GM21515 (cell line): Measurements from ENCODE around the gene ELMOD3.
A peak's percentile ranks its signal among the peaks of the same experiment; 100 is the strongest.
"Not testable (repeated sequence)": the region's sequence is repeated elsewhere in the genome, so short reads cannot be mapped to it uniquely, and the experiment has no call there.

ENCODE experiments used
- ATAC-seq: cut with Tn5 transposase; IDR thresholded peaks from one replicate; pipeline ENCODE4 v1.9.1; 2021; ENCODE audit not compliant: unreplicated experiment

ELMOD3 gene

DNA sequence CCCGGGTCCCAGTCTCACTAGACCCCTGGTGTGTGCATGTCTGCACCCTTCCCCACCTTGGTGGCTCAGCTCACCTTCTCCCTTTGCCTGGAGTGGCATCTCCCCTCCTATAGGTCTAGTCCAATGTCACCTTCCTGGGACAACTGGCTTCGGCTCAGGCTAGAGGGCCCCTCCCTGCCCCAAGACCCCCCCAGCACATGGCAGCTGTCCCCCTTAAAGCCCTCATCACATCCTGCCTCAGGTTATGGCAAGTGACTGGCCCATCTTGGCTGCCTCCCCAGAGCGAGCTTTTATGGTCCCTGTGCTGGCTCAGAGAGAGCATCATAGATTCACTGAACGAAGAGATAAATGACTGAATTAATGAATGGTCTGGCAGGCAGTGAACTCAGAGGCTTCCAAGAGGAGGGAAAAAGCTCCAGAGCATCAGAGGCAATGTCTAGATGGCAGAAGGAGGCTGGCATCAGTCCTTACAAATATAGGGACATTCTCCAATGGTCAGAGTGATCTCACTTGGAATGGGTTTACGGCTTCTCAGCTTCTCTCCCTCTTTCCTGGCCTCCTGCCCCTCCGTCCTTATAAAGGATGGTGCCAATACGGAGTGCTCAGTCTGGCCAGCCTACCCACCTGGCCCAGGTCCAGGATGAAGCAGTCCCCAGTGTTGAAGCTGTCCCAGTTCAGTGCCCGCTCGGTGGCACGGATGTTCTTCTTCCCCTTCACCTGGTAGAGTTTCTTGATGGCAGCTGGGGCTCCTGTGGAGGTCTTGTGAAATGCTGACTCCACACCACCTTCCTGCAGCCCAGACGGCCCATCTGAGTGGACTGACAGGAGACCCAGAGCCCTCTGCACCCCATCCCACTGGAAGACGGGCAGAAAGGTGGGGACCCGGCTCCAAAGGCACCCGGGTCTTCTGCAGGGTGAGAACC is 46.2 kb downstream of the ELMOD3 start:
- no peak for ATAC-seq

DNA sequence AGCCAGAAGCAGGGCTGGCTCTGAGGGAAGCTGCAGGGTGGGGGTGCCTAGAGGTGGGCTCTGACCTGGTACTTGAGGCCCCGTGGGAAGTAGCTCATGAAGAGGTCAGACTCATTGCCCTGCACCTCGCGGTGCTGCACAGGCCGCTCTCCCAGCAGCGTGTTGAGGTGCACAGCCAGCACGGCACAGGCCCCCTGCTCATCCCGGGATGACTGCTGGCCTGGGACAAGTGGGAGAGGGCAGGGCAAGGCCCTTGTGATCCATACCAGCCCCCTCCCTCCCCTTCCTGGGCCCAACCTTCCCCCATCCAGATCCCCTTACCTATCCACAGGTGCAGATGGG is 46.9 kb downstream of the ELMOD3 start:
- no peak for ATAC-seq

DNA sequence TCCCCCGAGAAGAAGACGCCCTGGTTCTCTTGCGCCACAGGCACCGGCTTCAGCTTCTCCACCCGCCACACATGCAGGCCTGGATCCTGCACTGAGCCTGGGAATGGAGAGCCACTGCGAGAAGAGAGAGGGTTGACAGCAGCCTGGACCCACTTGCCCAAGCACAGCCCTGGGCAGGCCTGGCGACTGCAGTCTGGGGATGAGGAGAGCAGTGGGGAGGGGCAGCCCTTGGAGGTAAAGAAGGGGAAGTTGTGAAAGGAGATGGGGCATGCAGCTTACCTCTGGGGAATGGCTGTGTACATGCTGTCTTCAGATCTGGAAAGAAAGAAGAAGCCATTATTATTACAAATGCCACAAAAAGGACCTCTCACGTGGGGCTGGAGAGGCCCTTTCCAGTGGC is 47.3 kb downstream of the ELMOD3 start:
- ATAC-seq, result no peak

DNA sequence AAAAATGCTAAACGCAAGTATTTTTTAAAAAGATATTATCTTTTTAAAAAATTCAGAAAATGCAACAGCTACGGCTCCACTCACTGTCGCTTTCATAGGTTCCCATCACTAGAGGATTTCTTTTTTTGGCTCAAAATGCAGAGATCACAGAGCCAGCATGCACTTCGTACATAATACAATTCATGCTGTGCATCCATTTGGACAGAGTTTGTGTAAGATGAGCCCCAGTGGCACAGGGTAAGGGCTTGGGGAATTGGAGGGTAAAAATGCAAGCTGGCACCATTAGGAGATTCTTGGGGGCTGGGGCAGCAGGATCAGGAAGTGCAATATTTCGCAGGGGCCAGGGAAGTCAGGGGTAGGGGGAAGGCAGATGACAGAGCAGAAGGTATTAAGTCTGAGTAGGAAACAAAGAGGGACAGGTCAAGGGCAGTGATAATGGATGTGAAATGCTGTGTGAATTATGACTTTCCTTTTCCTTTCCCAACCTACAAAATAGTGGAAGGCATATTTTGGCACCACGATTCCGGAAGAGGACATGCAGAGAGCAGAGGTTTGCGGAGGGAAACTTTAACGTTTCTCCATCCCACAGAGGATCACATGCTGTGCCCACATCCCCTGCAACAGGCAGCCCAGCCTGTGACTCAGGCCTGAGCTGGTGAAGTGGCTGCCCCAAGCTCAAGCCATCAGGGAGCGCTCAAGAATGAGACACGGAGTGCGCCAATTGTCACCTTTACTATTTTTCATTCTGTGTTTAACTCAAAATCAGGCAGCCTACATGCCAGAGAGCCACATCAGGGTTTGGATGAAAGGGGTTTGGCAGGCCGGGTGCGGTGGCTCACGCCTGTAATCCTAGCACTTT is 50.9 kb downstream of the ELMOD3 start:
- no peak for ATAC-seq

DNA sequence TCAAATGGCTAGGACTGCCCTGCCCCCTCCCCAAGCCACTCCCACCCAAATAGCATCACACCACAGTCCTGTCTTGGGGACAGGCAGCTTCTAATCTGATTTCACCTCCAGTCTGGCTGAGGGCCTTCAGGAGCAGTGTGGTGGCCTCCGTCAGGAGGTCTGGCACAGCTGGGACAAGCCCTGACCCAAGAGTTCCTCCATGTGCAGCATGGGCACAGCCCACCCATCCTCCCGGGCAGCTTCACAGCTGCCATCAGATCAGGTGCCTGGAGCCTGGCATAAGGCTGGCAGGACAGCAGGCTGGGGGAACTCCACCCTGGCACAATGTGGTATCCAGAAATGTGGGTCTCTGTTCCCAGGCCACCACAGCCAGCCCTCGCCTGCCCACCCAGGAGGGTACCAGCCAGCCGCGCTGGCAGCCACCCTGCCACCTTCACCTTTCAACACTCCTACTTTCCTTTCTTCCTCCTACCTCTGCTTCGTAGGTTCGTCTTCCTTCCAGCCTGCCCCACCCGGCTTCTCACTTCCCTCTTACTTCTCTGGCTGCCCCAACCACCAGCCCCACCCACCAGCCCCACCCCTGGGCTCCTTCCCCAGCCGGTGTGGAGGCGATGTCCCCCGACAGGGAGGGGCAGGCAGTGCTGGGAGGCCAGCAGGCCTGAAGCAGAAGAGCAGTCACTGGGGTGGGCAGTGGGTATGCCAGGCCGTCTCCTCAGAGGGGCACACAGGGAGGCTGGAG is 55.4 kb downstream of the ELMOD3 start, which contains the start of gene CAPG:
TSS of gene CAPG (minus strand) at position 522 of the 739 bp plus-strand sequence. CDS start 8,221 bp downstream, outside the sequence.
- peak; percentile 54 for ATAC-seq

DNA sequence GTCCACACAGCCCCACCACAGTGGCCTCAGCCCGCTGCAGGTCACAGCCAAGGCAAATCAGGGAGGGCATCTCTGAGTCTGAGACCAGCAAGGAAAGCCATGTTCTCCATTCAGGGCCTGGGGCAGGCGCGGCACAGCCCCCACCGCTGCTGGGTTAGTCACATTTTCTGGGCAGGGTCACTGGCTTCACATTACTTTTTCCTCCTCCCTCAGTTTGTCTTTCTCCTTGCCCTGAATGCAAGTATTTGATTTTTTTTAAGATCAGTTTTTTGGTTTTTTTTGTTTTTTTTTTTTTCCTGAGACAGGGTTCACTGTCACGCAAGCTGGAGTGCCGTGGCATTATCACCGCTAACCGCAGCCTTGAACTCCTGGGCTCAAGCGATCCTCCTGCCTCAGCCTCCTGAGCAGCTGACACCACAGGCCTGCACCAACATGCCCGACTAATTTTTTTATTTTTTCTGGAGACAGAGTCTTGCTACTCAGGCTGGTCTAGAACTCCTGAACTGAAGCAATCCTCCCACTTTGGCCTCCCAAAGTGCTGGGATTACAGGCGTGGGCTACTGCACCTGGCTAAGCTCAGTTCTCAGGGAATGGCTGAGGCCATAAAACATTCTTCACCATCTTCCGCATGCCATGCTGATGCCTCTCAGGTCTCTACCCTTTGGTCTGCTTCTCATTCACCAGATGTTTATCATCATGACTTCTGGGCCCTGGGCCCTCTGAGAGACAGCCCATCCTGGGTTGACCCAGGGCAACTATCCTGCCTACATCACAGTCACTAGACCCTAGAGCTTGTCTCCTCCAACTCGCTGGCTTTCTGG is 56.2 kb downstream of the ELMOD3 start:
- no peak for ATAC-seq

DNA sequence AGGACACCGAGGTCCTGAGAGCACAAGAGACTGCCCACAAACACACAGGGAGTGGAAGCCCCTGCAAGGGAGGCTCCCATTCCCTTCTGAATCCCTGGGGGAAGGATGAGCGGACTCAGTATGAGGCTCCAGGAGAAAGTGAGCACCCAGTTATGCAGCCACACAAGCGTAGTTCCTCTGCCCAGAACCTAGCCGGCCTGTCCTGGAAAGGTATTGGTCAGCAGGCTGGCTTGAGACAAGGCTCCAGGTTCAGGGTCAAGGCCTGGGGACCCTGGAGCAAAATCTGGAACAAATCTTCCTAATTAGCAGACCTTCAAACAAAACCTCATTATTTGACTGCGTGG is 56.8 kb downstream of the ELMOD3 start:
- ATAC-seq, result no peak

DNA sequence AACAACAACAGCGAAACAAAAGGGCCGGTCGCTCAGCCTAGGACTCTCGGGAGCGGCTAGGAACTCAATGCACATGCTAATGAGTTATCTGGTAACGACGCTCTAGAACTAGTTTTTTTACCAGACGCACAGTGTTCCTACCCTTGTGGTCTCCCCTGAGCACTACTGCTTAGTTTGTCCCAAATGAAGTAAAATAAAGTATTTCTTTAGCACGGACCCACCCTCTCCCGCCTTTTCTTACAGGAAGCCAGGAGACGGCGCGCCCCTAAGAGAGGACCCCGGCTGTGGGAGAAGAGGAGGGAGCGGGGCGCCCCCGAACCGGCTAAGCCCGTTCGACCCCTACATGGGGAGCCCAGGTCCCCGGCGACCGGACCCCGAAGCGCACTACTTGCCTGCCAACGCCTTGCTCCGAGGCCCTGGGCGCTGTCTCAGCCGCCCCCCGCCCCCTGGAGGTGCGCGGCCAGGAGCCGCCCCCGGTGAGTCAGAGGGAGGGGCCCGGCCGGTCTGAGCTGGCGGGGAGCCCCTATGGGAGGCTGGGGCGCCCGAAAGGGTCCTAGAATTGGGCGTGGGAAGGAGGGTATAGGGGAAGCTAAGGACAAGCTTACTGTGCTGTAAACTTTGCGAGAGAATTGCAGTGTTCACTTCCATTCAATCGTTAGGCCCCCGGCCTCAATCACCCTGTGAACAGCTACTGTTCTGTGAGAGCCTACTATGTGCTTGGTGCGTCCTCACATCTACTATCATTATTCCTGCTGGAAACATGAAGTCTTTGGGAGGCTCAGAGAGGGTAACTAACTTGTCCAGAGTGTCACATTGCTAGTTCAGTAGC is 59.2 kb downstream of the ELMOD3 start:
- no peak for ATAC-seq

DNA sequence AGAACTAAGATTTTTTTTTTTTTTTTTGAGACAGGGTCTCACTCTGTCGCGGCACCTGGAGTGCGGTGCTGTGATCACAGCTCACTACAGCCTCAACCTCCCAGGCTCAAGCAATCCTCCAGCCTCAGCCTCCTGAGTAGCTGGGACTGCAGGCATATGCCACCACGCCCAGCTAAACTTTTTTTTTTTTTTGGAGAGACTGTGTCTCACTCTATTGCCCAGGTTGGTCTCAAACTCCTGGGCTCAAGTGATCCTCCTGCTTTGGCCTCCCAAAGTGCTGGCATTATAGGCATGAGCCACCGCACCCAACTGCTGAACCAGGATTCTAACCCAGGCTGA is 59.8 kb downstream of the ELMOD3 start:
- not testable (repeated sequence) for ATAC-seq

DNA sequence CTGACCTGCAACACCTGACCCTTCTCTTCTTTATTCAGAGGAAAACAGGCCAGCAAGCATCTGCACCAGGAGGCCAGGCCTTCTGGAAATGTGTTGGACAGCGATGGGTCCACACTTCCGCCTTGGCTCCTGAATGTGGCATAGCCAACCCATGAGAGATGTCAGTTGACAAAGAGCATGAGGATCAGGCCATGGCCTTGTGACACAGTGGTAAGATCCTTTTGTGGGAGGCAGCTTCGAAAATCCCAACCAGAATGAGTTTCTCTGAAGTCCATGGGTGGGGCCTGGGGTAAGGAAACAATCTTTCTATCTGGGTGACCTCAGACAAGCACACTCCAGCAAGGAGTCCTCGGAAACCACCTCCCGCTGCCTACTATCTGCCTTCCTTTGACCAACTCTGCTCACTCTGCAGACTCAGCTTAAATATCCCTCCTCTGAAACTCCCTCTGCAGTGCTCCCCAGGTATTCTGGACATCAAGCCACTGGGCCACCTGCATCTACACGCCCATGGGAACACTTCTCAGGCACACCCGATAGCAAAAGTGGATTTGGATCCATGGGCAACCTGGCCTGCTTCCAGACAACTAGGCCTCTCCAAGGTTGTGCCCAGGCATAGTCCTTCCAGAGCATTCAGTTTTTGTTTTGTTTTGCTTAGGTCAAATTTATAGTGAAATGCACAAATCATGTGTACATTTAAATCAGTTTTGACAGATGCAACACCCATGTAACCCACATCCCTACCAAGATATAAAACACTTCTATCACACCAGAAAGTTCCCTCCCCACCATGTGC is 60.4 kb downstream of the ELMOD3 start:
- ATAC-seq, result no peak

DNA sequence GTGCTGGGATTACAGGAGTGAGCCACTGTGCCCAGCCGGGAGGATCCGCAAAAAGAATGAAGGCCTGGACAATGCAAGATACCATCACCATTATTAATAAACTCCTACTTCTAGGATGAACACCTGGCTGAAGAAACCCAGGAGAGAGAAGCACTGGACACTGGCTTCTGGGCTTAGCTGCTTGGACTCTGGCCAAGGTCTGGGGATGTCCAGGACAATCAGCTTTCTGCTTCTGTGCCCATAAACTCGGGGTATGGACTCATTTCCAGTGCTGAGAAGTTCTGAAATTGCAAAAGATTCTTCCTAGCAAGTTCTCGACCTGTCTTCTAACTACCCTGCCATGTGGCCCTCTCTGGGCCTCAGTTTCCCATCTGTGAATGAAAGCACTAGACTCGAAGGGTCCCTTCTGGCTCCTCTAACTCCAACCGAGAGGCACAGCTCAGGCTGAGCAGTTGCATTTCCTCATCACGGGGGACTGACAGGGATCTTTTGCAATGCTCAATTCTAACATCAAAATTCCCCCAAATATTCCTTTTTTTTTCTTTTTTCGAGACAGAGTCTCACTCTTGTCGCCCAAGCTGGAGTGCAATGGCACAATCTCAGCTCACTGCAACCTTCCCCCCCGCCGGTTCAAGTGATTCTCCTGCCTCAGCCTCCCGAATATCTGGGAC is 61.5 kb downstream of the ELMOD3 start:
- no peak for ATAC-seq

DNA sequence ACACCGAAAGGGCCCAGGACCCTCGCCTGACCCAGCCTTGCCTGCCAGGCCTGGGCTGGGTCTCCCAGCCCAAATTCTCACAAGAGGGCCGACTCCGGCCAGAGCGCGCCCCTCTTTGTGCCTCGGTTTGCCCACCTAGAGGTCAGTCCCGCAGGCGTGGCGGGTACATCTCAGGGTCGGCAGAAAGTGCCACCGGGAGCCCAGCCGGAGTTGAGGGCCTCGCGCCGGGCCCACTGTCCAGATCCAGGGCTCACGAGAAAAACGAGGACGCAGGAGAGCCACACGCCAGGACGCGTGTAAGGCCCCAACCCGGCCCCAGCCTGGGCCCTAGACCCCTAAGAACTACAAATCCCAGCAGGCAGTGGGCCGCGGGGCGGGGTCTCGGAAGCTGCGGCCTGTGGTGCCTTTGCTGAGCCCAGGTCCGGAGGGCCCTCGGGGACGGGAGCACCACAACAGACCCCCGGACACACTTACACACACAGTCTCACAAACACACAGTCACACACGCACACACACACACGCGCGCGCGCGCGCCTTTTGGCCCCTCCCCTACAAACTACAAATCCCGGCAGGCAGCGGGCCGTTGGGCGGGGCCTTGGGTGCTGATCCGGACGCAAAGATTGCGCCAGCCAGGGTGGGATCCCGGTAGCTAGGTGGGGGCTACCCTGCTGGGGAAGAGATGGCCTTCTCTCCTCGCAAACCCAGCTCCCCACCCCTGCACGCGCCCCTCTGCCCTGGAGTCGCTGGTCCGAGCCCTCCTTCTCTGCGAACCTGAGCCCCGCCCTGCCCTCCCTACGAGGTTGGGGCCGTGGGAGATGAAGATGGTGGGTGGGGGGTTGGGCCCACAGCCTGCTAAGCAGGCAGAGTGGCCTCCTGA is 63.8 kb downstream of the ELMOD3 start, which contains the start of gene SH2D6:
TSS of gene SH2D6 (plus strand) at position 583 of the 877 bp plus-strand sequence. CDS start 10,752 bp downstream, outside the sequence.
- peak; percentile 78 for ATAC-seq

DNA sequence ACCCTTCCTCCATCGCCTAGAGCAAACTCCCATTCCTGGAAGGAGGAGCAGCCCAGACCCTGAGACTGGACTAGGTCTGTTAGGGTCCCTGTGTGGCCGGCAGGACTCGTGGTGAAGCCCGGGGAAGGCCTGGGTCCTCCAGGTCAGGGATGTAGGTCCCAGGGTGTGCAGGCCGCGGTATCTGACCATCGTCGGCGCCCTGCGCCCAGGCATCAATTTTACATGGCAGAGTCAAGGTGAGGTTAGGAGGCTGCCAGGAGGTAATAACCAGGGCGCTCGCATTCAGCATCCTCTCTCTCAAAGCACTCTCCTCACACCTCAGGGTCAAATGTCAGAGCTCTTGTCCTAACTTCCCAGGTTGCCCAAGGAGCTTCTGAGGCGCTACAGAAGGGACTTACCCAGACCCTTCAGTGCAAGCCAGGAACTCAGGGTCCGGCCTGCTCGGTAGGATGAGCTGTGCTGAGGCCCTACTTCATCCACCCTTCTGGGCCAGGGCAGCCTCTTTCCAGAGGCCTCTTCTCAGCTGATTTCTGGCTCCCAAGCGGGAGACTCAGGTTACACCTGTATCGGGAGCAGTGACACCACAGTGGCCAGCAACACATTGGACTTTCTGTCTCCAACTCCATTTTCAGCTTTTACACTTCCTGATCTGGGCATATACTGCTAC is 64.6 kb downstream of the ELMOD3 start:
- peak; percentile 6 for ATAC-seq

DNA sequence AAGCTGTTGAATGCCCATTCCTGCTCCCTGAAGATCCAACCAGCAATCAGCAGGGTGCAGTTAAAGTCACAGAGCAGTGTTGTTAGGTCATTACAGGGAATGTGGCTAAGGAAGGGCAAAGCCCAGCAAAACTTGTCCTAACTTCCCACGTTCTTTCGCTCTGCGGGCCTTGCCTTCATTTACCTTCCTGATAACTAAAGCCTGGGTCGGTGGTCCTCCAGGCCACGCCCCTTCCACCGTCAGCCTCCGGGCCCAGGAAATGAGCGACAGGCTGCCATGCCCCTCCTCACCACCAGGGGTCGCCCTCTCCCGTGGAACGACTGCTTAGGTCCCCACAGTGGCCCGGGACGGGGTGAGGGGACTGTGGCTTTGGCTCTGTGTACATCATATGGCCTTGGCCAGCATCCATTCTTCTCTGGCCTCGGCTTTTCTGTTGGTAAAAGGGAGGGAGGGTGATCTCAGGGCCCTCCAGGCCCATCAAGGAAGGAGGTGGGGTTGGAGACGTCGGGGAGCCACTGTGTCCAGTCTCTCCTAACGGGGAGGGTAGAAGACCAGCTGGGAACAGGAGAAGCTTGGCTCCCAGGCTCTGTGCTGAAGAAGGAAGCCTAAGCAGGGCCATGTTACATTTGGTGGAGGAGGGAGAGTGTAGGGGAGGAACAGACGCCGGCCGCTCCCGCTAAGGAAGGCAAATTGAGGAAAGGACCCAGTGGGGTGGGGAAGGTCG is 66.1 kb downstream of the ELMOD3 start:
- ATAC-seq, result peak; percentile 53

DNA sequence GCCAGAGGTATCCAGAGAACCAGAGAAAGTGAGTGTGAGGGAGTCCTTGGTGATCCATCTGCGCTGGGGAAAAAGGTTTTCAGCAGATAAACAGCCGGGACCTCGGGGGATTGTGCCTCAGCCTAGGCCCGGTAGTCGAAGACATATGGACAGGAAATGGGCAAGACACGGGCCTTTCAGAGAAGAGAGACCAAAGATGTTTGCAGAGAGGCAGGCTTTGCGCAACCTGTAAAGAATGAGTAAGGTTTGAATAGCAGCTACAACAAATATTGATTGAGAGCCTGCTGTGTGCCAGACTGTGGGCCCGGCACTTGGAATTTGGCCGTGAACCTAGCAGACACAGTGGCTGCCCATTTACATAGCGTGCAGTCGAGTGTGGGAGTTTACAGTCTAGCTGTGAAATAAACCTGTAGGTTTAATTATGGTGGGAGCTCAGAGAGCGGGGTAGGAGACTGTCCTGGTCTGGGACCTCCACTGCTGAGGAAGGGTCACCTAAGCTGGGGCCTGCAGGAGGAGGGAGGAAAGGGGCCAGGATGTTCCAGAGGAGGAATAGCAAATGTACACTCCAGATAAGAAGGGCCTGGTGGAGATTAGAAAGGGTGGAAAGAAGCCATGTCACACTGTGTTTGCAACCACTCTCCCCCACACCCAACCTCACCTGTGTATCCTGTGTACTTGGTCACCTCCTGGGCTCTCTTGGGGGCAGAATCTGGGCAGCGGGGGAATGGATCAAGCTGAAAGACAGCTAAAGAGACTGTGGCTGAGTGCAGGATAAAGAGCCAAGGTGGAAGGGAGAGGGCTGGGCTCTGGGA is 66.9 kb downstream of the ELMOD3 start:
- no peak for ATAC-seq
